B cell (primary cell): ENCODE data around the gene ZNF326. TPM values are rescaled to one million over a fixed set of nuclear protein-coding genes. Genes with fewer than 3 reads are reported as not detected.

ENCODE experiments used
- ATAC-seq: fragments of 200-7000 bp; cut with Tn5 transposase; one replicate; pipeline ENCODE4 v1.10.0; 2021; ENCODE audit warnings: low read depth, mild to moderate bottlenecking, moderate number of reproducible peaks, moderate library complexity
- CTCF ChIA-PET: fragments of 350-600 bp; sonication (Branson Sonifier 250); formaldehyde crosslinking; loops from one replicate; lab custom pipeline; 2021; ENCODE audit warnings: antibody characterized with exemption, inconsistent platforms; lab: Charles Lee
- POLR2A ChIA-PET: fragments of 350-600 bp; sonication (Branson Sonifier 250); formaldehyde crosslinking; loops from one replicate; lab custom pipeline; 2021; ENCODE audit warnings: antibody characterized with exemption; lab: Charles Lee
- DNase-seq: peaks from one replicate; pipeline ENCODE4 v3.0.0; 2013
- H2AFZ ChIP-seq: 2 replicates; pipeline ENCODE4 v1.6.1; 2012; ENCODE audit warnings: mild to moderate bottlenecking, low read depth, low read length; ENCODE audit not compliant: insufficient read depth, poor library complexity, severe bottlenecking
- H3K27ac ChIP-seq, 2 donors: 1 replicate in 1 of 2; 2 replicates in 1 of 2; pipeline ENCODE4 v1.5.1; 2012 to 2013; ENCODE audit warnings: low read length in 2 of 2, mild to moderate bottlenecking in 2 of 2, moderate library complexity in 1 of 2
- H3K27me3 ChIP-seq, 4 experiments: fragments of 200-600 bp in 1 of 4; sonication (generic) in 1 of 4; replicated peaks in 1 of 4; 1 replicate in 2 of 4; 2 replicates in 2 of 4; pipeline versions ENCODE4 v1.6.1 to v1.7.0; 2013 to 2016; ENCODE audit warnings: low read length in 3 of 4, mild to moderate bottlenecking in 2 of 4, mixed read lengths in 1 of 4, moderate library complexity in 1 of 4; ENCODE audit not compliant: insufficient read depth in 4 of 4, control insufficient read depth in 3 of 4; ENCODE audit errors: control extremely low read depth in 1 of 4
- H3K36me3 ChIP-seq, 2 experiments: replicated peaks in 1 of 2; 1 replicate in 1 of 2; 2 replicates in 1 of 2; pipeline versions ENCODE4 v1.6.1 to v1.7.1; 2013; ENCODE audit warnings: low read length in 1 of 2; ENCODE audit not compliant: insufficient read depth in 2 of 2, control insufficient read depth in 1 of 2; ENCODE audit errors: control extremely low read depth in 1 of 2, extremely low read depth in 1 of 2
- H3K4me1 ChIP-seq, 2 donors: fragments of 200-600 bp in 1 of 2; sonication (generic) in 1 of 2; 1 replicate in 1 of 2; 2 replicates in 1 of 2; pipeline versions ENCODE4 v1.5.1 to v1.6.1; 2013 to 2017; ENCODE audit warnings: low read length in 2 of 2; ENCODE audit not compliant: control insufficient read depth in 2 of 2, insufficient read depth in 2 of 2
- H3K4me2 ChIP-seq: replicated peaks from 2 replicates; pipeline ENCODE3; 2012; ENCODE audit warnings: mild to moderate bottlenecking, low read depth, low read length; ENCODE audit not compliant: poor library complexity, severe bottlenecking
- H3K4me3 ChIP-seq, 5 experiments: fragments of 200-600 bp in 1 of 5; sonication (generic) in 1 of 5; 1 replicate in 3 of 5; 2 replicates in 2 of 5; pipeline versions ENCODE4 v1.5.1 to v1.7.0; 2011 to 2016; ENCODE audit warnings: low read length in 4 of 5, mild to moderate bottlenecking in 4 of 5, low read depth in 2 of 5, control low read depth in 1 of 5, moderate library complexity in 1 of 5; ENCODE audit not compliant: insufficient read depth in 1 of 5; ENCODE audit errors: control extremely low read depth in 1 of 5, extremely low read depth in 1 of 5
- H3K79me2 ChIP-seq: fragments of 200-600 bp; sonication (generic); one replicate; pipeline ENCODE4 v1.6.0; 2016; ENCODE audit warnings: low read length; ENCODE audit not compliant: control insufficient read depth, insufficient read depth
- H3K9ac ChIP-seq: fragments of 200-600 bp; sonication (generic); 2 replicates; pipeline ENCODE4 v1.6.1; 2017; ENCODE audit warnings: mild to moderate bottlenecking, low read length, moderate library complexity
- H3K9me3 ChIP-seq, 3 donors: one replicate each; pipeline versions ENCODE4 v1.6.1 to v1.7.1; 2013; ENCODE audit warnings: low read length in 2 of 3; ENCODE audit not compliant: control insufficient read depth in 2 of 3, insufficient read depth in 1 of 3; ENCODE audit errors: control extremely low read depth in 1 of 3
- H4K20me1 ChIP-seq: 2 replicates; pipeline ENCODE4 v1.6.0; 2012; ENCODE audit warnings: mild to moderate bottlenecking, low read length; ENCODE audit not compliant: insufficient read depth, control insufficient read depth, poor library complexity, severe bottlenecking
- H3K27ac Mint-ChIP-seq: one replicate; pipeline ENCODE4 v1.8.0; 2021; ENCODE audit warnings: mixed read lengths
- H3K27me3 Mint-ChIP-seq: one replicate; pipeline ENCODE4 v1.8.0; 2021; ENCODE audit warnings: mixed read lengths
- H3K4me1 Mint-ChIP-seq: one replicate; pipeline ENCODE4 v1.8.0; 2021; ENCODE audit warnings: mixed read lengths
- H3K4me3 Mint-ChIP-seq: one replicate; pipeline ENCODE4 v1.8.0; 2021; ENCODE audit warnings: mixed read lengths
- H3K9me3 Mint-ChIP-seq: one replicate; pipeline ENCODE4 v1.8.0; 2022; ENCODE audit warnings: mixed read lengths; ENCODE audit not compliant: insufficient read depth
- CTCF ChIP-seq: fragments of 200-600 bp; IDR thresholded peaks from one replicate; pipeline ENCODE4 v1.8.0; 2022; ENCODE audit warnings: antibody characterized with exemption, mild to moderate bottlenecking
- EZH2 ChIP-seq: IDR thresholded peaks from 2 replicates; pipeline ENCODE4 v1.6.1; 2012; ENCODE audit warnings: borderline replicate concordance, low read depth, mild to moderate bottlenecking, moderate library complexity, low read length; ENCODE audit not compliant: insufficient read depth, poor library complexity, severe bottlenecking
- WGBS: methylation state at CpG from one replicate; pipeline ENCODE4 v1.1.5; 2013; ENCODE audit warnings: missing lambda C conversion rate; ENCODE audit not compliant: insufficient coverage; 5-methylcytosine and 5-hydroxymethylcytosine counted together
- intact Hi-C: fragments of 100-400 bp; cut with micrococcal nuclease; formaldehyde crosslinking; loops from one replicate; pipeline ENCODE4 v1.10.0; 2022
- polyA plus RNA-seq: library from polyadenylated mRNA; depleted of rRNA; stranded (reverse); fragments of >200 nt; gene quantifications from 2 replicates; pipeline ENCODE4 v1.2.3, GENCODE V29; 2012
- total RNA-seq, 2 donors: library from RNA; stranded (reverse); fragments of 120-200 nt in 1 of 2; gene quantifications; 1 replicate in 1 of 2; 2 replicates in 1 of 2; pipeline versions ENCODE4 v1.2.3 to v1.2.4, GENCODE V29; 2013 to 2022

Gene ZNF326
- total and polyA plus RNA-seq, 2 donors (not counting 1 experiment from before 2014, with no cell fraction given) = 6.1 to 34.1 TPM

GRCh38 chr1:89973471-89974127, 21.3 kb upstream of the ZNF326 start:
- Histone ChIP-seq H3K9me3 (no peaks in the 10 kb centered on the region), H4K20me1 (no peaks in the 10 kb centered on the region), H3K36me3 (no peaks in the 10 kb centered on the region), H3K4me1 (no peaks in the 10 kb centered on the region), H3K4me3 (no peak overlapping the region), H3K79me2 (no peaks in the 10 kb centered on the region), H3K9ac (no peak overlapping the region), H3K4me2 (no peak overlapping the region), H2AFZ (no peak overlapping the region), H3K27me3 (no peaks in the 10 kb centered on the region), H3K27ac (no peak overlapping the region)
- Mint-ChIP-seq H3K9me3 (no peaks in the 10 kb centered on the region), H3K27me3 (peaks cover 6% of the 10 kb centered on the region), H3K27ac (no peak overlapping the region), H3K4me3 (no peak overlapping the region), H3K4me1 (no peaks in the 10 kb centered on the region)
- WGBS = 98% methylated on average over 6 of the region's 8 CpGs
- CTCF ChIA-PET = no interaction called here
- TF ChIP-seq EZH2 = no peak
- intact Hi-C loops = no loop called here
- POLR2A ChIA-PET = no interaction called here
- ATAC-seq (no peak), DNase-seq (no peak)

GRCh38 chr1:89974256-89974655, 20.7 kb upstream of the ZNF326 start:
- POLR2A ChIA-PET = no interaction called here
- no peak overlapping the region for H3K4me3 ChIP-seq
- H3K9ac ChIP-seq = no peak overlapping the region
- H3K4me2 ChIP-seq = no peak overlapping the region
- H3K4me1 Mint-ChIP-seq = no peaks in the 10 kb centered on the region
- no peaks in the 10 kb centered on the region for H3K36me3 ChIP-seq
- no peak for DNase-seq
- TF ChIP-seq CTCF = no peak
- TF ChIP-seq EZH2 = no peak
- H3K27ac ChIP-seq = no peak overlapping the region
- H3K4me3 Mint-ChIP-seq = no peak overlapping the region
- no peaks in the 10 kb centered on the region for H3K27me3 ChIP-seq
- no peak for ATAC-seq
- intact Hi-C loops = no loop called here
- no peaks in the 10 kb centered on the region for H4K20me1 ChIP-seq
- no peak overlapping the region for H2AFZ ChIP-seq
- no peak overlapping the region for H3K27ac Mint-ChIP-seq
- H3K9me3 ChIP-seq = no peaks in the 10 kb centered on the region
- no peaks in the 10 kb centered on the region for H3K4me1 ChIP-seq
- no peaks in the 10 kb centered on the region for H3K79me2 ChIP-seq
- 100% methylated on average over 2 of the region's 4 CpGs for WGBS
- H3K27me3 Mint-ChIP-seq = peaks cover 6% of the 10 kb centered on the region
- CTCF ChIA-PET = no interaction called here
- H3K9me3 Mint-ChIP-seq = no peaks in the 10 kb centered on the region
